ENCODE measurements around the gene VAPA.

Gene VAPA

DNA sequence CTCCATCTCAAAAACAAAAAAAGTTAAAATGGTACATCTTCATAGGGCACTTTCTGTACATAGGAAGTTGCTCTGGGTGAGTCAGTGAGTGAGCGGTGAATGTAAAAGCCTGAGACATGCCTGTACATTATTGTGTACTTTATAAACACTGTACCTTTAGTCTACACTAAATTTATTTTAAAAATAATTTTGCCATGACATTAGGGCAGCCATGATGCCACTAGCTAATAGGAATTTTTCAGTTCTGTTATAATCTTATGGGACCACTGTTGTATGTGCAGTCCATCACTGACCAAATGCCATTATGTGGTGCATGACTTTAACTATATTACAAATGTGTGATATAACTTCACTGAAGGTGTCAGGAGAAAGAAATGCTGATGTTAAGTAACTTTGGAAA is 39.1 kb upstream of the VAPA start:
- peaks cover 23% of the 10 kb centered on the region for H3K4me1 ChIP-seq (ENCODE audit: control insufficient read depth, insufficient read depth, low read length)
- no peak overlapping the region for H3K4me3 ChIP-seq (ENCODE audit: low read depth, low read length)
- no peak overlapping the region for H3K27ac ChIP-seq (ENCODE audit: low read depth, low read length)
- H3K27me3 ChIP-seq (ENCODE audit: control insufficient read depth, insufficient read depth, low read length) = no peaks in the 10 kb centered on the region
- H3K9ac ChIP-seq (ENCODE audit: low read depth, low read length) = no peak overlapping the region
- no peaks in the 10 kb centered on the region for H3K36me3 ChIP-seq (ENCODE audit: control insufficient read depth, insufficient read depth, low read length)
- H3K9me3 ChIP-seq (ENCODE audit: control insufficient read depth, insufficient read depth, low read length) = no peaks in the 10 kb centered on the region

DNA sequence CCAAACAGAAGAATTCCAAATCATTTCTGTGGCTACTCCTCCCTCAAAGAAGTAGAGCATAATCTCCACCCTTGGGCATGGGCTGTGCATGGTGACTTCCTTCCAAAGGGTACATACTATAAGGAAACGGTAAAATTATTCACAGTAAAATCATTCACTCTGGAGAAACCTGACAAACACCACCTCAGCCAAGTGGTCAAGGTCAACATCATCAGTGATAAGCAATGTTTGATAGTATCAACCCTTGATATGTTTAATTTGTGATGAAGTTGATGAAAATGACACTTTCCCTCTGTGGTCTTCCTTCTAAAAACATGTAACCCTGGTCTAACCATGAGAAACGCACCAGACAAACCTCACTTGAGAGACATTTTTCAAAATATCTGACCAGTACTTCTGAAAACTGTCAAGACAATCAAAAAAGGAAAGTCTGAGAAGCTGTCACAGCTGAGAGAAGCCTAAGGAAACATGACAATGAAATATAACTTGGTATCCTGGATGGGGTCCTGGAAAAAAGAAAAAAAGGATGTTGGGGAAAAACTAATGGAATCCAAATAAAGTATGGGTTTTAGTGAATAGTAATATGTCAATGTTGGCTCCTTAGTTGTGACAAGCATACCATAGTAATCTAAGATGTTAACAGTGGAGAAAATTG is 37.5 kb upstream of the VAPA start:
- H3K9ac ChIP-seq (ENCODE audit: low read depth, low read length) = no peak overlapping the region
- H3K36me3 ChIP-seq (ENCODE audit: control insufficient read depth, insufficient read depth, low read length) = no peaks in the 10 kb centered on the region
- no peaks in the 10 kb centered on the region for H3K27me3 ChIP-seq (ENCODE audit: control insufficient read depth, insufficient read depth, low read length)
- no peaks in the 10 kb centered on the region for H3K9me3 ChIP-seq (ENCODE audit: control insufficient read depth, insufficient read depth, low read length)
- H3K4me3 ChIP-seq (ENCODE audit: low read depth, low read length) = no peak overlapping the region
- peak overlapping the region; percentile 85 for H3K27ac ChIP-seq (ENCODE audit: low read depth, low read length)
- H3K4me1 ChIP-seq (ENCODE audit: control insufficient read depth, insufficient read depth, low read length) = peaks cover 8% of the 10 kb centered on the region

DNA sequence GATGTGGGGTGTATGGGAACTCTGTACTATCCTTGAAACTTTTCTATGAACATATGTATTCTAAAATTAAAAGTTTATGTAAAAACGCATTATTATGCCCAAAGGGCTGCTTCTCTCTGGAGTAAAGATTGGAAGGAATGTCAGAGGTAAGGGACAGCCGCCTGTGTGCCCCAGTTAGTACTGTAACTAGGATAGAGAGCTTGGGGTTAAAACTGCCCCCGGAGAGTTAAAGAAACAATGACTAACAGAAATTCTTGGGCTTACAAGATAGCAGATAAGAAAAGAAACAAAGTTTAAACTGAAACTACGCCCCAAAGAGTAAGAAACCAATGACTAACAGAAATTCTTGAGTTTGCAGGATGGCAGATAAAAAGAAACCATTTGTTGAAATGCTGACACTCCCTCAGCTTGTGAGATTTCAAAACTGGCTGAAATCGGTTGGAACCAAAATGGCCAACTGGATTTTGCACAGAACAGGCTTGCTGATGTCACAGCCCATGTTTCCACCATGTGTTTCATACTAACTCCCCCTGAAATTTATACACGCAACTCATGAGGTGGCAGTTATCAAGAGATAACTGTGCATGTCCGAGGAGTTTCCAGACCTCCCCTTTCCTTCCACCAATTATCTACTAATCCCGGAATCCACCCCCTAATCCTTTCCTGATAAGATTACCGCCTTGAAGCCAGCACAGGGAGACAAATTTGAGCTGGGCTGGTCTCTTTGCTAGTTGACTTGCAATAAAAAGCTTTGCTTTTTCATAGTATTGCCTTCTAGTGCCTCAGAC is 36.8 kb upstream of the VAPA start:
- Histone ChIP-seq H3K27ac (ENCODE audit: low read depth, low read length) (peak overlapping the region; percentile 85), H3K4me3 (ENCODE audit: low read depth, low read length) (no peak overlapping the region), H3K4me1 (ENCODE audit: control insufficient read depth, insufficient read depth, low read length) (peaks cover 8% of the 10 kb centered on the region), H3K36me3 (ENCODE audit: control insufficient read depth, insufficient read depth, low read length) (no peaks in the 10 kb centered on the region), H3K27me3 (ENCODE audit: control insufficient read depth, insufficient read depth, low read length) (no peaks in the 10 kb centered on the region), H3K9ac (ENCODE audit: low read depth, low read length) (no peak overlapping the region), H3K9me3 (ENCODE audit: control insufficient read depth, insufficient read depth, low read length) (no peaks in the 10 kb centered on the region)

DNA sequence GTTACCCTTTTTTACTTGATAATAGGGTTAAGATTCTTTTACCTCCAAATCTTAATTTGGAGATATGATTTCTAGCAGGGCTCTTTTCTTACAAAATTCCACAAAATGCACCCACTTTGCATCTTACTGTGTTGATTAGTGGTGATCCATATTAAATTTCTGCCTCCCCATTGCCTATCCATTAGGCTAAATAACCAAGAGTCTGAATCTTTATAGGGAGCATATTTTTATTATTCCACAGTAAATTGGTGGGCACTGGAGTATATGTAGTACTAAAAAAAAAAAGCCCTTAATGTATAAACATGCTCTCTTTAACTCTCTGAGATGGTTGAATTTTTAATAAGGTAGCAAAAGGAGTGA is 36.2 kb upstream of the VAPA start:
- no peaks in the 10 kb centered on the region for H3K36me3 ChIP-seq (ENCODE audit: control insufficient read depth, insufficient read depth, low read length)
- H3K4me3 ChIP-seq (ENCODE audit: low read depth, low read length) = no peak overlapping the region
- H3K9ac ChIP-seq (ENCODE audit: low read depth, low read length) = no peak overlapping the region
- H3K27ac ChIP-seq (ENCODE audit: low read depth, low read length) = peak overlapping the region; percentile 85
- peaks cover 8% of the 10 kb centered on the region for H3K4me1 ChIP-seq (ENCODE audit: control insufficient read depth, insufficient read depth, low read length)
- no peaks in the 10 kb centered on the region for H3K27me3 ChIP-seq (ENCODE audit: control insufficient read depth, insufficient read depth, low read length)
- H3K9me3 ChIP-seq (ENCODE audit: control insufficient read depth, insufficient read depth, low read length) = no peaks in the 10 kb centered on the region

DNA sequence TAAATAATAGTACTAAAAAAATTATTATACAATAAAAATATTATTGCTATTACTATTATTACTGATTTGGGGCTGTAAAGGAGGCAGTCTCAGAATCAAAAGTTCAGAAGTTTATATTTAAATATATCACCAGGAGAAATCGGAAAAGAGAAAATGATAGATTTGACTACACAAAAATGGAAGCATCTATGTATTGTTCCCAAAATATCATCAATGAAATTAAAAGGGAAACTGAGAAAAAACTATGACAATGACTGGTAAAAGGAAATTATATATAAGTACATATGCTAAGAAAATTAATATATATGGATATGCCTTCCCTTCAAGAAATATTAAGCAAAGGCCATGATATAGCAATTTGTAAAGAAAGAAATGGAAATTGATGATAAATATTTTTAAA is 35.7 kb upstream of the VAPA start:
- H3K9me3 ChIP-seq (ENCODE audit: control insufficient read depth, insufficient read depth, low read length) = no peaks in the 10 kb centered on the region
- peaks cover 8% of the 10 kb centered on the region for H3K4me1 ChIP-seq (ENCODE audit: control insufficient read depth, insufficient read depth, low read length)
- H3K36me3 ChIP-seq (ENCODE audit: control insufficient read depth, insufficient read depth, low read length) = no peaks in the 10 kb centered on the region
- H3K4me3 ChIP-seq (ENCODE audit: low read depth, low read length) = no peak overlapping the region
- no peaks in the 10 kb centered on the region for H3K27me3 ChIP-seq (ENCODE audit: control insufficient read depth, insufficient read depth, low read length)
- H3K27ac ChIP-seq (ENCODE audit: low read depth, low read length) = peak overlapping the region; percentile 85
- H3K9ac ChIP-seq (ENCODE audit: low read depth, low read length) = no peak overlapping the region

DNA sequence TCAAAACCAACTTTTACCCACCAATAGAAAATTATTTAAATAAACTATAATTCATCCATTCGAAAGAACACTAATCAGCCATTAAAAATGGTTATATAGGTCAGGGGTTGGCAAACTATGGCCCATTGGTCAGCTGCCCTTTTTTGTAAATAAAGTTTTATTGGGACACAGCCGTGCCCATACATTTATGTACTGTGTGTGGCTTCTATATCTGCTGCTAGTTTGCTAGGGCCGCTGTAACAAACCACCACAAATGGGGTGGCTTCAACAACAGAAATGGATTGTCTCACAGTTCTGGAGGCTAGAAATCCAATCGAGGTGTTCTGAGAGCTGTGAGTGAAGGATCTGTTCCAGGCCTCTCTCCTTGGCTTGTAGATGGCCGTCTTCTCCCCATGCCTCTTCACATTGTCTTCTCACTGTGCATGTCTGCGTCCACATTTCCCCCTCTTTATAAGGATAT is 35.0 kb upstream of the VAPA start:
- H3K27ac ChIP-seq (ENCODE audit: low read depth, low read length) = no peak overlapping the region
- H3K36me3 ChIP-seq (ENCODE audit: control insufficient read depth, insufficient read depth, low read length) = no peaks in the 10 kb centered on the region
- H3K9me3 ChIP-seq (ENCODE audit: control insufficient read depth, insufficient read depth, low read length) = no peaks in the 10 kb centered on the region
- no peak overlapping the region for H3K4me3 ChIP-seq (ENCODE audit: low read depth, low read length)
- no peaks in the 10 kb centered on the region for H3K27me3 ChIP-seq (ENCODE audit: control insufficient read depth, insufficient read depth, low read length)
- no peak overlapping the region for H3K9ac ChIP-seq (ENCODE audit: low read depth, low read length)
- H3K4me1 ChIP-seq (ENCODE audit: control insufficient read depth, insufficient read depth, low read length) = peaks cover 8% of the 10 kb centered on the region

DNA sequence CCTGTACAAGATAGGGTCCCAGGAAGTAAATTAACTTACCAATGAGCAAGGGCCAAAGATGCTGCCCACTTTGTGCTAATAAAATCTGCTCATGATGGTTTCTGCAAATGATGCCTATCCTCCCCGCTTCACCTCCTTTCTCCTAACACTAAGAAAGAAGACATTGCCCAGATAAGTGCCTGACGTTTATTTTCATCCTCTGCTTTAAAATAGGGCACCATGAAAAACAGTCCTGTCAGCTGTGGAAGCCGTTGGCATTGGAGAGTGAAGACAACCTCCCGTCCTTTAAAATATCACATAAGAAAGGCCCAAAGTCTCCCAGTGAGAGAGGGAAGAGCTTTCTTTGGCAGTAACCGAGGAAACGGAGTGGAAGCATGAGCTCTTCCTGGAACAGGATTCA is 29.7 kb upstream of the VAPA start:
- no peaks in the 10 kb centered on the region for H3K36me3 ChIP-seq (ENCODE audit: control insufficient read depth, insufficient read depth, low read length)
- H3K9me3 ChIP-seq (ENCODE audit: control insufficient read depth, insufficient read depth, low read length) = no peaks in the 10 kb centered on the region
- H3K9ac ChIP-seq (ENCODE audit: low read depth, low read length) = no peak overlapping the region
- H3K27me3 ChIP-seq (ENCODE audit: control insufficient read depth, insufficient read depth, low read length) = no peaks in the 10 kb centered on the region
- no peak overlapping the region for H3K27ac ChIP-seq (ENCODE audit: low read depth, low read length)
- H3K4me3 ChIP-seq (ENCODE audit: low read depth, low read length) = no peak overlapping the region
- H3K4me1 ChIP-seq (ENCODE audit: control insufficient read depth, insufficient read depth, low read length) = no peaks in the 10 kb centered on the region

DNA sequence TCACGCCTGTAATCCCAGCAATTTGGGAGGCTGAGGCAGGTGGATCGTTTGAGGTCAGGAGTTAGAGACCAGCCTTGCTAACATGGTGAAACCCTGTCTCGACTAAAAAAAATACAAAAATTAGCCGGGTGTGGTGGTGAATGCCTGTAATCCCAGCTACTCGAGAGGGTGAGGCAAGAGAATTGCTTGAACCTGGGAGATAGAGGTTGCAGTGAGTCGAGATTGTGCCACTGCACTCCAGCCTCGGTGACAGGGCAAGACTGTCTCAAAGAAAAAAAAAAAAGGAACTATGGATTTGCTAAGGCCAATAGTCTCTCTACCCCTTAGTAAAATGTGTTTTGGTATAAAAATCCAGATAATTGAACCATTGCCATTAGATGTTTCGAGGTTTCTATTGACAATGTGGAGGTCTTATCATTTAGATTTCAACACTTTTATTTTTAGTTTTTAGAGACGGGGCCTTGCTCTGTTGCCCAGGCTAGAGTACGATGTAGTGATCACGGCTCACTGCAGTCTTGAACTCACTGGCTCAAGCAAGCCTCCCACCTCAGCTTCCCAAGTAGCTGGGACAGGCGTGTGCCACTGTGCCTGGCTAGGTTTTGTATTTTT is 29.2 kb upstream of the VAPA start:
- Histone ChIP-seq H3K4me3 (ENCODE audit: low read depth, low read length) (no peak overlapping the region), H3K36me3 (ENCODE audit: control insufficient read depth, insufficient read depth, low read length) (no peaks in the 10 kb centered on the region), H3K4me1 (ENCODE audit: control insufficient read depth, insufficient read depth, low read length) (no peaks in the 10 kb centered on the region), H3K27me3 (ENCODE audit: control insufficient read depth, insufficient read depth, low read length) (no peaks in the 10 kb centered on the region), H3K9me3 (ENCODE audit: control insufficient read depth, insufficient read depth, low read length) (no peaks in the 10 kb centered on the region), H3K9ac (ENCODE audit: low read depth, low read length) (no peak overlapping the region), H3K27ac (ENCODE audit: low read depth, low read length) (no peak overlapping the region)

DNA sequence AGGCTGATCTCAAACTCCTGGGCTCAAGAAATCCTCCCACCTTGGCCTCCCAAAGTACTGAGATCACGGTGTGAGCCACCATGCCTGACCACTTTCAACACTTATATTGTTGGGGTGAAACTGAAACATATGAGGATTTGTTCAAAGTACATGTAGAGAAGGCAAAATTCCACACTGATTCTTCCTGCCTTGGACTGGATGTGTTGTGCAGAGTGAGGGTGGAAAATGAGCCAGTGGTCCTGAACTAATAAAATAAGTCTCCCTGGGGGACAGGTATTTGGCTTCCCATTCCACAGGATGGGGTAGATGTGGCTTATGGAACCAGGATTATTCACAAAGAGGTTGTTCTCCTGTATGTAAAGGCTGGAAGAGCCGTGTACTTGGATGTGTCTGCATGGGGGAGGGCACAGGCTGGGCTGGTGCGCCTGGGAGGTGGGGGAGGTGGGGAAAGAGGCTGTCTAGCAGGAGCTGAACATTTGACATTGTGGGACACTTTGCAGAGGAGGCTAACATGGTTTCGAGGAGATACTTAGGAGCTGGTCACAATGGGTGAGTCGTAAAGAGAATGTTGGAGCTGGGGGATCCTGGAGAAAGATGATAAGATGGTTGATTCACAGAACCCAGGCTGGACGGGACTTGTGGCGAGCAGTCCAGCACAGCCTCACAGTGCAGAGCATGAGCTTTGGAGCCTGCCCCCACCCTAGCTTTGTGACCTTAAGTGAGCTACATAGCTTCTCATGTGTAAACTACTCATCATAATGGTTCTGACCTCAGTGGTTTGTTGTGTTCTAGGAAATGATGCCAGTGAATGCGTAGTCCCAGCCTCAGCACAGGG is 28.4 kb upstream of the VAPA start, which contains the start of gene TXNDC2:
TSS of gene TXNDC2 (plus strand) at position 804 of the 835 bp plus-strand sequence. CDS start 708 bp downstream, outside the sequence.
- H3K27ac ChIP-seq (ENCODE audit: low read depth, low read length) = no peak within 1 kb of the TSS
- H3K9ac ChIP-seq (ENCODE audit: low read depth, low read length) = no peak within 1 kb of the TSS
- no peaks in the 10 kb centered on the region for H3K4me1 ChIP-seq (ENCODE audit: control insufficient read depth, insufficient read depth, low read length)
- no peaks in the 10 kb centered on the region for H3K27me3 ChIP-seq (ENCODE audit: control insufficient read depth, insufficient read depth, low read length)
- no peaks in the 10 kb centered on the region for H3K9me3 ChIP-seq (ENCODE audit: control insufficient read depth, insufficient read depth, low read length)
- H3K4me3 ChIP-seq (ENCODE audit: low read depth, low read length) = no peak within 1 kb of the TSS
- H3K36me3 ChIP-seq (ENCODE audit: control insufficient read depth, insufficient read depth, low read length) = no peaks in the 10 kb centered on the region

DNA sequence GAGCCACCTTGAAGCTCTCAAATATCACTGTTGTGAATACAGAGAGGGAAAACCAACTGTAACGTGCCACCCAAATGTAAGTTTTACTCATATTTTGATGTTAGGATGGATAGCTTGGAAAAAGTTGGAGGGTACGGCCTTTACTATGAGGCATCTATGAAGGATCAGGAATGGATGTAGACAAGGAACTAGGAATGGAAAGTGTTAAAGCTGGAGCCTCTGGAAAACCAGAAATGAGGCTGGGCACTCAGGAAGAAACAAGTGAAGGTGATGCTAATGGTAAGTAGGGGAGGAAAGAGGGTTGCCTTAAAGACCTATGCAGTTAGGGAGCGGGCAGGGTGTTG is 27.8 kb upstream of the VAPA start:
- Histone ChIP-seq H3K36me3 (ENCODE audit: control insufficient read depth, insufficient read depth, low read length) (no peaks in the 10 kb centered on the region), H3K4me1 (ENCODE audit: control insufficient read depth, insufficient read depth, low read length) (no peaks in the 10 kb centered on the region), H3K9ac (ENCODE audit: low read depth, low read length) (no peak overlapping the region), H3K27ac (ENCODE audit: low read depth, low read length) (no peak overlapping the region), H3K9me3 (ENCODE audit: control insufficient read depth, insufficient read depth, low read length) (no peaks in the 10 kb centered on the region), H3K4me3 (ENCODE audit: low read depth, low read length) (no peak overlapping the region), H3K27me3 (ENCODE audit: control insufficient read depth, insufficient read depth, low read length) (no peaks in the 10 kb centered on the region)
